ENCODE data around the gene BLOC1S5. TPM values are rescaled to one million over a fixed set of nuclear protein-coding genes. Genes with fewer than 3 reads are reported as not detected.
"Not testable (repeated sequence)": the region's sequence is repeated elsewhere in the genome, so short reads cannot be mapped to it uniquely, and the experiment has no call there.

The BLOC1S5 gene
- total RNA-seq, 1 donor from 2014 or later = 9.7 TPM

GRCh38 chr6:7986219-7986618 is 78.0 kb downstream of the BLOC1S5 start:
- FAIRE-seq = no peak
- no peak overlapping the region for H3K4me3 ChIP-seq (ENCODE audit: low read depth, low read length)
- H3K36me3 ChIP-seq (ENCODE audit: control insufficient read depth, insufficient read depth, low read length) = no peaks in the 10 kb centered on the region
- DNase-seq (ENCODE audit: low read depth) = no peak
- no peak for TF ChIP-seq CTCF (IDR thresholded peaks at IDR 0.05; ENCODE audit: insufficient read depth, low read length, severe bottlenecking)
- H3K27me3 ChIP-seq (ENCODE audit: control insufficient read depth, insufficient read depth, low read length) = no peaks in the 10 kb centered on the region

DNA sequence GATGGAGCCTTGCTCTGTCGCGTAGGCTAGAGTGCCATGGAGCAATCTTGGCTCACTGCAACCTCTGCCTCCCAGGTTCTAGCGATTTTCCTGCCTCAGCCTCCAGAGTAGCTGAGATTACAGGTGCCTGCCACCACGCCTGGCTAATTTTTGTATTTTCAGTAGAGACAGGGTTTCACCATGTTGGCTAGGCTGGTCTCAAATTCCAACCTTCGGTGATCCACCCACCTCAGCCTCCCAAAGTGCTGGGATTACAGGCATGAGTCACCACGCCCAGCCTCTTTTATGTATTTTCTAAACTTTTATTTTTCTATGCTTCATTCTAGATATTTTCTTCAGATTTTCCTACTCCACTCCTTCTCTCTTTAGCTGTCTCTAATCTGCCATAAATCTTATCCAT is 80.2 kb downstream of the BLOC1S5 start:
- H3K4me3 ChIP-seq (ENCODE audit: low read depth, low read length); H3K27me3 ChIP-seq (ENCODE audit: control insufficient read depth, insufficient read depth, low read length); DNase-seq (ENCODE audit: low read depth); H3K36me3 ChIP-seq (ENCODE audit: control insufficient read depth, insufficient read depth, low read length); FAIRE-seq: not testable (repeated sequence)

GRCh38 chr6:7979831-7980230 is 84.4 kb downstream of the BLOC1S5 start:
- no peaks in the 10 kb centered on the region for H3K36me3 ChIP-seq (ENCODE audit: control insufficient read depth, insufficient read depth, low read length)
- TF ChIP-seq CTCF (IDR thresholded peaks at IDR 0.05; ENCODE audit: insufficient read depth, low read length, severe bottlenecking) = no peak
- no peak overlapping the region for H3K4me3 ChIP-seq (ENCODE audit: low read depth, low read length)
- DNase-seq (ENCODE audit: low read depth) (no peak), FAIRE-seq (no peak)
- H3K27me3 ChIP-seq (ENCODE audit: control insufficient read depth, insufficient read depth, low read length) = peaks cover 10% of the 10 kb centered on the region

DNA sequence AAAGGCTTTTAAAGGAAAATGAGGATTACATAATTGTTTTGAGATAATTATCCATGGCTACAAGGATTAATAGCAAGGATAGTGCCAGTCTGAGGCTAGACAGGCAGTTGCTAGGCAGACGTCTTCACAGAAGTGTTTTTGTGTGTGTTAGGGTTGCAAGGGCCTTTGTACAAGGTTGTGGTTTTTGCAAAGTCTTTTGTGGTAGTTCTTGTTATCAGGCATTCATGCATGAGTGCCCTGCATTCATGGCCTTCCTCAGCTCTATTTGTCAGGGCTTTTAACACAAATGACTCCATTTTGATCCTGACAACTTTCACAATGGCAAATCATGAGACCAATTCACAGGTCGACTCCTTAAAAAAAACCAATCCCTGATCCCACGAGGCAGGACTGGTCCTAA is 85.5 kb downstream of the BLOC1S5 start:
- no peak for TF ChIP-seq CTCF (IDR thresholded peaks at IDR 0.05; ENCODE audit: insufficient read depth, low read length, severe bottlenecking)
- peaks cover 10% of the 10 kb centered on the region for H3K27me3 ChIP-seq (ENCODE audit: control insufficient read depth, insufficient read depth, low read length)
- DNase-seq (ENCODE audit: low read depth) = no peak
- H3K36me3 ChIP-seq (ENCODE audit: control insufficient read depth, insufficient read depth, low read length) = no peaks in the 10 kb centered on the region
- H3K4me3 ChIP-seq (ENCODE audit: low read depth, low read length) = no peak overlapping the region
- no peak for FAIRE-seq

DNA sequence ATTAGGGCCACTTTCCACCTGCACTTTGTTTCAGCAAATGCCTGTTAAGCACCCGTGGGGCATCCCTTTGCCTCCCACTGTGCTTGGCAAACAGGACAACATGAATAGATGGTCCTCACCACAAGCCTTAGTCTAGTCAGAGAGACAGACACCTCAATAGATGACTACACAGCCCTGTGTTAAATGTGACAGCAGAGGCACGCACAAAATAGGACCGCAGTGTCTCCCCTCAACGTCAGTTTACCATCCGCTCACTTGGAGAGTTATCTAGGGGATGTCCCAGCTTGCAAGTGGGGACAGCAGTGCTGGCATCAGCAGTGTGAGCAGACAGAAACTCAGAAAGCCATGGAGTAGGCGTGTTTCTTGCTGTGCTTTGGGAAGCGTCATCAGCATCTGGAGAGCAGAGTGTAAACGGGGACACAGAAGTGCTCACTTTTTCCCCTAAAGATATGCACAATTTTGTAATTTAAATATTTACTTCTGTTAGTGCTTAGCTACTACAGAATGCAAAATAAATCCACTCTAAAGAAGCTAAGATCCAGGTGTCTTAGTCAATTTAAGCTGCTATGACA is 87.6 kb downstream of the BLOC1S5 start:
- FAIRE-seq = no peak
- H3K4me3 ChIP-seq (ENCODE audit: low read depth, low read length) = no peak overlapping the region
- peaks cover 10% of the 10 kb centered on the region for H3K27me3 ChIP-seq (ENCODE audit: control insufficient read depth, insufficient read depth, low read length)
- DNase-seq (ENCODE audit: low read depth) = no peak
- TF ChIP-seq CTCF (IDR thresholded peaks at IDR 0.05; ENCODE audit: insufficient read depth, low read length, severe bottlenecking) = no peak
- no peaks in the 10 kb centered on the region for H3K36me3 ChIP-seq (ENCODE audit: control insufficient read depth, insufficient read depth, low read length)

DNA sequence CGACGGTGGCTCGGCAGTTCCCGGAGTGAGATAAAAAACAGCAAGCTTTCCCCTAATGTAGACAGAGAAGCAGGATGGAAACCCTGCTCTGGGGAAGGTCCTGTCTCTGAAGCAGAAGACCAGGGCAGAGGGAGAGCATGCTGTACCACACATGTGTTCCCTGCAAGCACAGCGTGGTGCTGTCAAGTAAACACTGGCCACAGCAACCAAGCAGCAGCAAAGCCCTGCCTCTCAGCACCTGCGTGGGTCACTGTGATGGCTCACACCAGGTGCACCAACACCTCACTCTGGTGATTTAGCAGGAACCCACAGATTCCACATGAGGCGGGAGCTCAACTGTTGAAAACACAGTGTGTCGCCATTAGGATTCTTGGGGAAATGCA is 88.4 kb downstream of the BLOC1S5 start:
- Histone ChIP-seq H3K4me3 (ENCODE audit: low read depth, low read length) (no peak overlapping the region), H3K36me3 (ENCODE audit: control insufficient read depth, insufficient read depth, low read length) (no peaks in the 10 kb centered on the region), H3K27me3 (ENCODE audit: control insufficient read depth, insufficient read depth, low read length) (peaks cover 10% of the 10 kb centered on the region)
- TF ChIP-seq CTCF (IDR thresholded peaks at IDR 0.05; ENCODE audit: insufficient read depth, low read length, severe bottlenecking) = no peak
- DNase-seq (ENCODE audit: low read depth) (no peak), FAIRE-seq (no peak)

Data from bronchial epithelial cell (primary cell).